Effector CD4-positive, alpha-beta T cell (primary cell): ENCODE results near the gene GRXCR1. TPM values are rescaled to one million over a fixed set of nuclear protein-coding genes. Genes with fewer than 3 reads are reported as not detected.

ENCODE experiments used
- DNase-seq: peaks from one replicate; pipeline ENCODE4 v3.0.0-alpha.2; 2020
- total RNA-seq: gene quantifications from one replicate; lab custom pipeline; 2026; lab: John Stamatoyannopoulos, UW

The GRXCR1 gene
- total RNA-seq = not detected

DNA sequence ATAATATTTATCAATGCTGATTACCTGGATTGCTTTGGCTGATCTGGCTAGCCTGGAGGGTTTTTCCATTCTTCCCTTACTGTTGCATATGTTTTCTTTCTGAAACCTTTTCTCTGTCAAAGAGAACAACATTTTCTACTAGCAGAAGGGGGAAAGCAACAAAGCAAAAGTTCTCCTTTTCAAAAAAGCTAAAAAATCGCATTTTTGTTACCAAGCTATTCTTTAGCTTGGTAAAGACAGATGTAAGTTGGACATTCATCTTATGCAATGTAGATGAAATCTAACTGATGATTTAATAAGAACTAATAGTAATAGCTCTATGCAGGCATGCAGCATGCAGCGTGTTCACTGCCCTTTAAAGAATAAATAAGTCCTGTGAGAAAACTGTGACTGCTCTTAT is at the start of gene GRXCR1:
GRXCR1 (plus strand) TSS at position 301 of the 400 bp plus-strand sequence. CDS start 554 bp downstream, outside the sequence.
- no peak for DNase-seq

DNA sequence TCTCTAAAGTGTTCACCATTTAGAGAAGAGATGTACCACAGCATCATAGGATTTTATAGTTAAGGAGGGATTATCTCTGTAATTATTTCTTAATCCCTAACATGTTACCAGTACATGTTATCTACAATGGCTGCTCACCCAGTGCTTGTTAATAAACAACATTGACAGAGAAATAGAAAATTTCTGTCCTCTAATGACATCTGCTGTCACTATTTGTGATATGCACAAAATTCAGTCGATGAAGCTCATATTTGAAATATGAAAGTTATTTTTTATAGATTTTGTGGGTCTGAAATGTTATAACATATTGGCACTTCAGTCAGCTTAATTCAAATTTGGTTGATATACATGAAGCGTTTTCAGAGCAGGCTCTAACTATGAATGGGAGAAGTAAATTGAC is 48.8 kb upstream of the GRXCR1 start:
- no peak for DNase-seq

DNA sequence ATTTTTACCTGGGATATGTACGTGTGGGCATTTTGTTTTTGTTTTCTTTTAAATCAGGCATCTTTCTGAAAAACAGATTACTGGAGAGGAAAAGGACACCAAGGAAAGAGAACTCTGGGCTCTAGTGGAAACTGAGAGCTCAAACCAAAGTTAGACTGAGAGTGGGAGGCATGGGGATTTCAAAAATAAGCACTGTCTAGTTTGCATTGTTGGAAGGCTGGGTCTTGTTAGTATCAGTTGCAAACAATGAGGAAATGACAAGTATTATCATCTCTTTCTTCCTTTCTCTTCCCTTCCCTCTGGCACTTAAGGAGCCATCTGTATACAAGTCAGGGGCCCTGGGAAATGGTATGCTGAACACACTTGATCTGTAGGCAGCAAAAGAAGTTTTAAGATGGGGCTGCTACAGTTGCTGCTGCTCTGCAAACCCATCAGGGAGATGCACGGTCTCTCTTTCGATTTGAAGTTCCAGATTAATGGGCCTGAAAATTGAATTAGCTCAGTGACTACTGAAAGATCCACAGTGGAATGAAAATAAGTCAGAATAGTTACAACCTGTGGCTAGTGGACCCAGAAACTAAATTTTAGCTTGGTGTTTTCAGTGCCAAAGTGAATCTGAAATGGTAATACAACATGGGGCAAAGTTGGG is 48.0 kb upstream of the GRXCR1 start:
- DNase-seq = no peak

DNA sequence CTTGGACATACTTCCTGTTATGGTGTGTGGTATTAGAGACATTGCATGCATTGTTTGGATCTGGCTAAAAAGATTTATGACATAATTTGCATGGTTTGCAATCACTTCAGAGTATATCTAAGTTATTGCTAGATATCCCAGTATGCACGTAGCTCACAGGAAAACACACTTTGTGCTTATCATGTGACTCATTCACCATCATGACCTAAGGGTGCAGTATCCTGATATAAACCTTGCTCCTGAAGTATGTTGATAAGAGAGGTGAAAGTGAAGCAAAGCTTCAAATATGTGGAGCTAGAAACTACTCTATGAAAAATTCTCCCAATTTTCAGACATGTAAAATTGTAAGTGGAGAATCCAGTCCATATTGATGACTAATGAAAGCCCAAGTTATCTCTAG is 46.9 kb upstream of the GRXCR1 start:
- no peak for DNase-seq

DNA sequence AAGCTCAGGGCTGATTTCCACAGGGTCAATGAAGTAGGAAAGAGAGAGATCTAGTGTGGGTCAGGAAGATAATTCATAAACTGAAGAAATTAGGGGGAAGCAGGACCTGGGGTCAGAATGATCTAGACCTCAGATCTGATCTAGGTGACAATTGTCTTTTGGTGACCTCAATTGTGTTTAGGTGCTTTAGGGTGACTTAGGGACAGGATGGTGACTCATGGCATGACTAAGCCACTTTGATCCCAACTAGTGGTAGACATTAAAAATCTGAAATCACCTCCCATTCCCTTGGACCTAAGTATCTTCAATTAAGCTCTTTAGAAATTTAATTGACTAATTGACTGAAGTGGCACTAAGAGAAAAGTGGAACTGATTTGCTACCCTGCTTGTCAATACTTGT is 36.7 kb upstream of the GRXCR1 start:
- no peak for DNase-seq

DNA sequence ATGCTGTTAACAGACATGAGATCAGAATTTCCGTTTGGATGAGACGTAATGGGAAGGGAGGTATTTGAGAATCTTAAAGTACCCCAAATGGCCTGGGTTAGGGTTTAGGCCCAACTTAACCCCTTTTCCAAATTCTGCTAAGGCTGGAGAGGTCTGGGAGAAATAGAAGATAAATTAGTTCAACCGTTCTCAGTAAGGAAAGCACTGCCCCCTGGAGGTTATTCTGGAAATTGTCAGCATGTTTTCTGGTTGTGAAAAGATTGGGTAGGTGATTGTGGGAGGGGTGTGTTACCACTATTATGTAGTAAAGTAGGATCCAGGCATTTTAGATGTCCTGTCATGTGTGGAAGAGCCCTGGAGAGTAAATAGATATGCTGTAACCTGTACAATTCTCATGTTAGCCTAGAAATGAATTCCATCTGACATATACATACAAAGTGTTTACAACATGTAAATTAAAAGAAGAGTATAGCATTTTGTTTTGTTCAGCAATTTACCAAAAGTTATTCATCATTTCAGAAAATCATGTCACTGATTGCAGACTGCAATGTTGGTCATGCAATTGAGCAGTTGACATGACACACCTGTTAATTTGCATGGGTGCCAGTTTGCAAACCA is 26.8 kb upstream of the GRXCR1 start:
- peak; percentile 34 for DNase-seq

DNA sequence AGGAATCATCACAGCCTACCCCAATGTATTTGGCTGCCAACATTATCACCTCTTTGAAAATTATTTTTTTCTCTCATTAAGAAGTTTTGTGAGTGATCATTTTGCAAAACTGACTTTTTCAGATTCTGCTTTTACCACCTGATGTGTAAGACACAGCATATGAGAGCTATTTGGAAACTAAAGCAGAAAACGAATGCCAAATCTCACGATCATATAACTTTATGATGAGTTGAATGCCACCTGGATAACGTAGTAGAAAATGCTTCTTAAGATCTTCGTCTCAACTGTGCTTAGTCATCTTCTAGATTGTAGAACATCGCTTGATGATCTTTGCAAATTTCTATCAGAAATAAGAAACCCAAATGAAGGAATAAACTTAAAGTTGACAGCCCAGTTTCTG is 21.3 kb upstream of the GRXCR1 start:
- DNase-seq = no peak

DNA sequence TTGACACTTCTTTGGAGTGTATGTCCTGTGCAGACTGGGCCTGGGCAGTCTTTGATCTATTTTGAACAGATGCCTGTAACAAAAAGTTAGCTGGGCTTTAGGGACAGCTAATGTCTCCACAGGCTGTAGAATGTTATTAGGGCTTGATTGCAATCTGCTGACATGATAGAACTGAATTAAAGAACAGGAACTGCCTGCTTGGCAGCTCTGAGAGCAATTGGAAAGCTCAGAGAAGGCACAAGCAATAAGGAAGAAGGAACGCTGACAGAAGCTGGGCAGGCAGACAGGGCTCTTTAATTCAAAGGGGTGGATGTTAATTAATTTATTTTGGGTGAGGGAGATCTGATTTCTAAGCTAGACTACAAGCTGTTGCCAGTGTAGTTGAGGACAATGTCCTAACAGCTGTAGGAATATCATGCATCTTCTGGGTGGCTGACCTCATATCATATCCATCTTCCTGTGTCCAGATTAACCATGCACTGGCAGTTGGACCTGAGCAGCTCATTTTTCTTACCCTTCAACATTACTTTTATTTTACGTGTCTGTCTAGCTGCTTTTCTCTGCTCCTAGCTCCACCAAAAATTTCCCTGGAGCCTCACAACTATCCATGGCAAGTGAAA is 20.7 kb upstream of the GRXCR1 start:
- no peak for DNase-seq

DNA sequence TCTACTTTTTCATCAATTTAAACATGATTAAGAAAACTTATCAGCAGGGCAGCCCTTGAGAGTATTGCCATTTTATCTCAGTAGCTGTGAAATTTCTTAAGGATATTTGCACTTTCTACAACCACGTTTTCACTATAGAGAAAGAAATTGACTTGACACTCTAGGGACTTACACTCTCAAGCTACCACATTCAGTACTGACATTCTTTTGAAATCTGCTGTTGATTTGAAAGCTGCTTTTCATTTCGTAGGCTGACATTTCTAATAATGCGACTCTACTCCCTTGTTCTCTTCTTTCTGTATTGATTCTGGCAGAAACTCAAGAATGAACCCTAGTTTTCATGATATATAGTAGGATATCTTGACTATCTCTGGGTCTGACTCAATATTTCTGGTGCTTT is 13.7 kb upstream of the GRXCR1 start:
- no peak for DNase-seq

DNA sequence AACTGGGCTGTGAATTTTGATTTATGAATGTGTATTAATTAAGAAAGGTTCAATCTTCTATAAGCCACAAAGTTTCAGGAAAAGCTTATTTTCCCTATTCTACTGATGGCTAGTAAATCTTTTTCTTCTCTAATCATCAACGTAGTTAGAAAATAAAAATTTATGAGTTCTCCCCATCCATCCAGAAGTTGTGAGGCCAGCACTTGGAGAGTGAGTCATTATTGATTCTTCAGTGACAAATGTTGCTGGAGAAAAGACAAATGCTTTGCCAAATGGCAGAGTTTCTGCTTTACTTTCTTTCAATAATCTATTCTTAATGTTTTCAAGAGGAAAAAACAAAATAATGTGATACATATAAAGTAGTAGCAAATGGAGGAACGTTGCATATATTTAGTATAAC is 11.3 kb upstream of the GRXCR1 start:
- DNase-seq = no peak

DNA sequence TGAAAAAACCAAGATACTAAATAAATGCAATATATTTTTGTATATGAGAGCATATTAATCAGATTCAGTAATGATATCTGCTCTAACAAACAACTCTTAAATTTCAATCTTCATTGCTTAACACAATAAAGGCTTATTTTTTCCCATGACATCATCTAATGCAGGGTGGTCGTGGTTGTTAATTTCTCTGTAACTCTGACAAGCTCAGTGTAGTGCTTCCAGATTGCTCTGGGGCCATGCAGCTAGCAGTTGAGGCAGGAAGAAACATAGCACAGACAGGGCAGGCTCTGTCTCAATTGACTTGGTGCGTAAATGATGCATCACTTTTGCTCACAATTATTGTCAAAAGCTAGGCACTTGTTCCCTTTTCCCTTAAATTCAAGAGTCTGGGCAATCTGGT is 869 bp upstream of the GRXCR1 start:
- DNase-seq = no peak

DNA sequence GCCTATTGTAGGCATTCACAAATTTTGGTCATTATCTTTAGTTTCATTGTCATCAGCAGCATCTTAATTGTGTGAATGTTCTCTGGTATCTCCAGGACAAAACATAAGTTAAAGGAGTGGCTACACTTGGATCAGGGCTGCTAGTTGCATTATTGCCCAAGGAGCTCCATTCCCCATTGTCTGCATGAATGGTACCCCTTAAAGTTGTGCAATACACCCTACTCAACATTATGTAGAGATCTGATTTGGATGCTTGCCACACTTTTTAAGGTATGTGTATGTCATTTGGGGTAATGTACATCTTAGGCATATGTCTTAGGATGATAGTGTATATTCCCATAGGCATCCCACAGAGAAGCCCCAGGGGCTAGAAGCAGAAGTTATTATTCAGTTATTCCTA is 2.9 kb downstream of the GRXCR1 start:
- no peak for DNase-seq

DNA sequence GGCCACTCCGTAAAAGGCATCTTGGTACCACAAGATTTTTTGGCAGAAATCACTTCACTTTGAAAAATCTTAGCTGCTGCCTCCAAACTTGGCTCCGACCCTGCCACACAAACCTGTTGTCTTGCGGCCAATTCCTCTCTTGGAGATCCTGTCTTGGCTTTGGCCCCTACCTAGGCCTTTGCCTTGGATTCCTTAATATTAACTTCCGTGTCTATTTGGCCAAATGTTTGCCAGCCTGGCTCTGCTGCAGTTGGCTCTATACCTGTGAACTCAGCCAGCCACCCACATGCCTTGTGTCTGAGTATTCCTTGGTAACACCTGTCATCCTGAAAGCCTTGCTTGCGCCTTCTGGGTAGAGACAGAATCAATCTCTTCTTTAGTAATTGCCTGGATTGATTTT is 12.5 kb downstream of the GRXCR1 start:
- DNase-seq = no peak

DNA sequence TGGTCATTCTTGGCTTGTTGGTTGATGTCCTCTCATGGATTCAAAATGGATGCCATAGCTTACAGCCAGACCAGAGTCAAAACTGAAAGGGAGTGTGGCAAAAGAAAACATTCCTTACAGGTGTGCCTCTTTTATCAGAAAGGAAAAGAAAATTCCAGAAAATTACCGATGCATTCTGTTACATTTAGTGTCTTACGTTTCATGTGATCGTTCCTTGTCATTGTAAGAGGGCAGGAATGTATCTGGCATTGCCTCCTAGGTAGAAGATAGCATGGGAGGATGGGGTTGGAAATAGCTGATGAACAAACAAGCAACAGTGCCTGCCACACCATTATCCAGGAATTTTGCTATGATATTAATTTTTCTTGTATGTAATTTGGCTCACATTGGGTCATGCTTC is 13.1 kb downstream of the GRXCR1 start:
- no peak for DNase-seq

DNA sequence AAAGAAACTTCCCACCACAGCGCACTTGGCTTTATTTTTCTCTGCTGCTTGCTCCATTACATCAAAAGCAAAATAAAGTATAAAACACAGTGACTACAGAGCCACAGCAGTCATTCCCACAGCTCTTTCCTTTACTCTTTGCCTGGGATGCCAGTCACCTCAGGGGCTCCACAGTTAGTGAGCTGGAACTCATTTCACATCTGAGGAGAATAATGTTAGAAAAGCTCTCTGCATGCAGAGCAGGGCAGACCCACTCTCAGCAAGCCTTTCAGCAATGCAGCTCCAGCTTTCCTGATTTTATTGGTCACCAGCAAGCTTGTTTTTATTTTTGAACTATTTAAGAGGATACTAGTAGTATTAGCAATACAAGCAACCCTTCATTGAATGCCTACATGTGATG is 13.8 kb downstream of the GRXCR1 start:
- DNase-seq = no peak

DNA sequence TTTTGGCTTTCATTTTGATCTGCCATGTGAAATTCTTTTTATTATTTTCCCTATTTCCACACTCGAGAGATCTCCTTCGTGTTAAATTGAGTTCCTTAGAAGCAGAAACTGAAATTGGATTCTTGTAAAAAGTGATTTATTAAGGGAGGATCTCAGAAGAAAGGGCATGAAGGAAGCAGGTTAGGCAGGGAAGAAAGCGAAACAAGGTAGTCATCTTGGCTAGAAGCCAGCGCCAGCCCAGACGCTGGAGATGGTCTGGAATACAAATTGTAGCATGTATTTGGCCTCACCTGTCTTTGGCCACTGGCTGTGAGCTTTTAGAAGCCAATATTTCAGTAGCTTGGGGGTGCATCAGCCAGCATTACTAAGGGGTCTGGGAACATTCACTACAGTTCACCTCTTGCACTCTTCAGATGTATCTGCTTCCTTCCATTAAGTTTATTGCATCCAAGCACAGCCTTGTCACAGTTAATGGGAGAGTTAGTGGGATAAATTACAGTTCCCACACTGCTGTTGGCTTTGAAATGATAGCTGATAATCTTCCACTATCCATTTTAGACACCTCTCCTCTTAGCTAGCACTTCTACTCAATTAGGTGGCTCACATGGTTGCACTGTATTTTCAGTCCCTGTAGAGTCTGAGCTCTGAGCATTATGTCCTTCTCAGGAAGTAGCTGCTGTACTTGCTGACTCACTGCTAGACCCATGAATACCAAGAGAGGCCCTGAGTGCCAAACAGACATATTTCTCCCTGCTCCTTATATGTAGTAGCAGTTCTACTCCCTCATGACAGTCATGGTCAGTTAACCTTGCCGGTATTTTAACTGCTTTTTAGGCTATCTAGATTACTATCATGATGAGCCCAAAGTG is 14.6 kb downstream of the GRXCR1 start:
- no peak for DNase-seq

DNA sequence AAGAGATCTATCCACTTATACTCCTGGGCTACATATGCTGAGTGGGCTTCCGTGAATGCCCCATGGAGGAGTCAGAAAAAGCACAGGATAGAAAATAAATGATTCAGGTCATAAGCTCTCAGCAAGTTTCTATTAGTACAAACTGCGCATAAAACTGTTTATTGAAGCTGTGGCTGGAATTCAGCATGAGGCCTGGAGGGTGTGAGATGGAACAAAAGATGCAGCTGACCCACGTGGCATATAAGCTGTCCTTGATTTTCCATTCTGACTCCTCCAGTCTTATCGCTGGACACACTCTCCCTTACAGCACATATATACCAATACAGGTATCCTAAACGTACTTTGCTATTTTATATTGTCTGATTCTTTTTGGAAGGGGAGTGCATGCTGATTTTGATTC is 17.9 kb downstream of the GRXCR1 start:
- no peak for DNase-seq

DNA sequence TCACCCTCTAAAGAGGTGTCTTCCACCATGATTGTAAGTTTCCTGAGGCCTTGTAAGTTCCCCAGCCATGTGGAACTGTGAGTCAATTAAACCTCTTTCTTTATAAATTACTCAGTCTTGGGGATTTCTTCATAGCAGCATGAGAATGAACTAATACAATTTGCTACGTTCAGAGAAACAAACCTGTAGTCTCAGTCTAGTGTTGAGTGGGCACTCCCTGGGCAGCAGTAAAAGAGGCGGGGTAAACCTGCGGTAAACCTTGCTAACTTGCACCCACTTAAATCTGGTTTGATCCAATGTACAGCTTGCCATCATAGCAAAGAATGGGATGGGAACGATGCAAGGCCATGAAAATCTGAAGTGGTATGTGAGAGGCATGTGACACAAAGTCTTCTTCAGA is 22.4 kb downstream of the GRXCR1 start:
- DNase-seq = no peak

DNA sequence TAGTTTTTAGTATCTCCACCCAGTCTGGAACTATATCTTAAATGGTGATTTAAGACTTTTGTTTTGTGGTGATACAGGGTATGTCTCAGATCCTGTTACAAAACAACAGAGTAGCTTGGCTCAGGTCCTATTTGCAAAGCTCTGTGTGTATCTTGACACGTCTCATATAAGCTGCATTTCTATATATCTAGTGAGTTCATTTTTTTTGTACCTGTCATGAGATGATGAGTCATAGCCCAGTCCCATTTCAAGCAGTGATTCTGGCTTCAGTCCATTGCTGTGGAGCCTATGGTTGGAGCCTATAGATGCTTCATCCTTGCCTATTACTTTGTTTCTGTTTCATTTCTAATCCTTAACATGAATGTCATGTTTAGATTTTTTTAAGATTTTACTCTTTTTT is 23.0 kb downstream of the GRXCR1 start:
- no peak for DNase-seq

DNA sequence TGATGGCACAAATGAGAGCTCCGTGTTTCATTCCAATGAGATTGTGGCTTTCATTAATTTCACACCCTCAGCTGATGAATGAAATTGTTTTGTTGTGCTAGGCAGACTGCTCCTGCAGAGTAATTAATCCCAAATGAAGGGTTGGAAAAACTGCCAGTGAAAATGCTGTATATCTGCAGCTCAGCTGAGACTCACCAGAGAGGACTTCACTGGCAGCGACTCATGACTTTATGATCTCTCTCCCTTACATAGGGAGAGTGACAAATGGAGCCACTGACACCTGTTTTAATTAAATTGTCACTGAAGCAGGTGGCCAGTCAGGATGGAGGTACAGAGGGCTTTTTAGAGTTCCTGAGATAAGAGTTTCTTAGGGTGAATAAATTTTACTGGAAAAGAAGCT is 24.8 kb downstream of the GRXCR1 start:
- no peak for DNase-seq

DNA sequence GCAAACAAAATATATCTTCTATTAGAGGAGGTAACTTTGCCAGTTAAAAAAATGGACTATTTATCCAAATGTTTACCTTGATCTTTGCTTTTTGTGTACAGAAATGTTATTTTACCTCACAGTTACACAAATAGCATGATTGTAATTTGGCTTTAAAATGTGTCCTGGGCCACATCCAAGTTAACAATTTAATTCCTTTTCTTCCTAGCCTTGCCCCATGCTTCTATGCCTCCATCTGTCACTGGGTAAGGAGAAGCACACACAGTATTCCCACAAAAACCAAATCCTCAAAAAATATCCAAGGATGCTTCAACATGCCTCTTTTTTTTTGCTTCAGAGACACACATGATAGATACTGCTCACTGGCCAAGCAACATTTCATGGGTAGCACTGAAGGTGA is 30.9 kb downstream of the GRXCR1 start:
- no peak for DNase-seq

DNA sequence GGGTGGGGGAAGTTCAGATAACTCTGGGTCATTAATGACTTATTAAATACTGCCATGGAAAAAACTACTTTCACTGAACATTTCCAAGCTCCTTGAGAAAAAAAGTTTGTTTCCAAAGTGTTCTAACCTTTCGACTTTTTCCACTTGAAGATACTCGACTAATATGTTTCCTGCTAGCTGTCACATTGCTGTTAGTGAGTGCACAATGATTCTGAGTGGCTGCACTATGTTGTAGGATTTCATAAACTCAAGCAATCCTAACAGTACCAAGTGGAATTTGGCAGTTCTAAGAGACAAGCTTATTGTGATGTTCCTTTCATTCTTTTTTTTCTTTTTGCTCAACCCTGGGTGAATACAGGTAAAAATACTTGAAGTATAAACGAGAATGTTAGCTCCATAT is 33.4 kb downstream of the GRXCR1 start:
- no peak for DNase-seq

DNA sequence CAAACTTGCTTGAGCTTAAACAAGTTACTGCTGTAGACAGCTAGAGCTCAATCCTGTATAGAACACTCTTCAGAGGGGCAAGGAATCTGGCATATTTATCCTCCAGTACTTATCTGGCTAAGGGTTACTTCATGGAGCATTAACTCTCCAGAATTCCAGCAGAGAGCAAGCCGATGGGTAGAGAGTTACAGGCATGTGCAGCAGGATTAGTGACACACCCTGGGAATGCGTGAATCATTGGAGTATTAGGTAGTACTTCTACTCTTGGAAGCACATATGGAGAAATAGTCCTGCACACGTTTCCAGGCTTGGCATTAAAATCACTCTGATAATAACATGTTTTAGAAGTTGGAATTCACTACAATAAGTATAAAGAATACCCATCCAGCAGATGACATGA is 35.4 kb downstream of the GRXCR1 start:
- DNase-seq = no peak

DNA sequence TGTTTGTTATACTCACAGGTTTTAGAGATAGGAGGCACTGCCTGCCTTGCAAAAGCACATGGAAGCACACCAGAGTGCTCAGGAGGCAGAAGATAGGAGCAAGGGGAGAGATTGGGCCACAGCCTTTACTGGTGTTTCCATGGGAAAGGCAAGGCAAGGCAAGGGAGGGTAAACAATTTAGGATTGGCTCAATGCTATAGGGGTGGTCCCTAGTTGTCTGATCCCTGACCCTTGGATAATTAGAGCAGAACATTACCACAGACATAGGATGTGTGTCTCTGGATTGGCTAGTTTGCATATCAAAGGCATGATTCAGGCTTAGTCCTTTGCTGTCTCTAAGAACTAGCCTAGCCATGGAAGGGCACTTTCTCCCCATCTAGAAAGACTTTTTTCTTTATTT is 36.1 kb downstream of the GRXCR1 start:
- no peak for DNase-seq
